Naive thymus-derived CD4-positive, alpha-beta T cell (primary cell): ENCODE measurements around the gene SLC34A1. TPM values are rescaled to one million over a fixed set of nuclear protein-coding genes. Genes with fewer than 3 reads are reported as not detected.

Experiments
- ATAC-seq: fragments of 150-1000 bp; cut with Tn5 transposase; 2 replicates; pipeline ENCODE4 v1.10.0; 2021; ENCODE audit warnings: mild to moderate bottlenecking, moderate library complexity
- CTCF ChIA-PET: fragments of 350-600 bp; sonication (Branson Sonifier 250); formaldehyde crosslinking; loops from one replicate; lab custom pipeline; 2021; ENCODE audit warnings: antibody characterized with exemption; lab: Charles Lee
- POLR2A ChIA-PET: fragments of 350-600 bp; sonication (Branson Sonifier 250); formaldehyde crosslinking; loops from one replicate; lab custom pipeline; 2021; ENCODE audit warnings: antibody characterized with exemption, inconsistent platforms; lab: Charles Lee
- DNase-seq, 9 donors: peaks; one replicate each; pipeline versions ENCODE4 v3.0.0 to v3.0.0-alpha.2; 2020 to 2022; ENCODE audit warnings: mixed read lengths in 1 of 9
- H3K27ac ChIP-seq: one replicate; pipeline ENCODE4 v1.7.0; 2013; ENCODE audit warnings: mild to moderate bottlenecking, low read depth, low read length, moderate library complexity
- H3K27me3 ChIP-seq, 2 donors: one replicate each; pipeline ENCODE4 v1.7.0; 2013; ENCODE audit warnings: low read length in 2 of 2, mild to moderate bottlenecking in 2 of 2, moderate library complexity in 2 of 2; ENCODE audit not compliant: control insufficient read depth in 2 of 2, insufficient read depth in 2 of 2
- H3K36me3 ChIP-seq, 3 experiments: 1 replicate in 2 of 3; 2 replicates in 1 of 3; pipeline ENCODE4 v1.7.0; 2013; ENCODE audit warnings: low read length in 3 of 3, mild to moderate bottlenecking in 3 of 3, moderate library complexity in 1 of 3; ENCODE audit not compliant: insufficient read depth in 3 of 3, control insufficient read depth in 2 of 3
- H3K4me1 ChIP-seq, 2 donors: one replicate each; pipeline ENCODE4 v1.7.0; 2013; ENCODE audit warnings: low read length in 2 of 2, mild to moderate bottlenecking in 2 of 2, moderate library complexity in 1 of 2; ENCODE audit not compliant: control insufficient read depth in 2 of 2, insufficient read depth in 2 of 2
- H3K4me3 ChIP-seq: 2 replicates; pipeline ENCODE4 v1.7.0; 2013; ENCODE audit warnings: mild to moderate bottlenecking, low read length
- H3K9me3 ChIP-seq, 3 experiments: 1 replicate in 2 of 3; 2 replicates in 1 of 3; pipeline ENCODE4 v1.7.0; 2013; ENCODE audit warnings: low read length in 3 of 3; ENCODE audit not compliant: control insufficient read depth in 2 of 3
- H3K27ac Mint-ChIP-seq, 9 donors: one replicate each; pipeline ENCODE4 v1.8.0; 2020 to 2022; ENCODE audit warnings: mixed read lengths in 9 of 9, mild to moderate bottlenecking in 8 of 9, moderate library complexity in 5 of 9, inconsistent platforms in 2 of 9
- H3K27me3 Mint-ChIP-seq, 5 donors: one replicate each; pipeline ENCODE4 v1.8.0; 2021 to 2022; ENCODE audit warnings: mixed read lengths in 5 of 5, mild to moderate bottlenecking in 1 of 5
- H3K36me3 Mint-ChIP-seq, 5 donors: one replicate each; pipeline ENCODE4 v1.8.0; 2020 to 2022; ENCODE audit warnings: mixed read lengths in 5 of 5, mild to moderate bottlenecking in 3 of 5, inconsistent platforms in 1 of 5
- H3K4me1 Mint-ChIP-seq, 7 donors: one replicate each; pipeline ENCODE4 v1.8.0; 2020 to 2022; ENCODE audit warnings: mixed read lengths in 7 of 7, mild to moderate bottlenecking in 3 of 7, inconsistent platforms in 1 of 7
- H3K4me3 Mint-ChIP-seq, 10 donors: one replicate each; pipeline ENCODE4 v1.8.0; 2020 to 2022; ENCODE audit warnings: mild to moderate bottlenecking in 10 of 10, mixed read lengths in 10 of 10, moderate library complexity in 6 of 10, inconsistent platforms in 2 of 10
- H3K9me3 Mint-ChIP-seq, 11 donors: one replicate each; pipeline ENCODE4 v1.8.0; 2020 to 2022; ENCODE audit warnings: mixed read lengths in 11 of 11, mild to moderate bottlenecking in 4 of 11, inconsistent platforms in 1 of 11, moderate library complexity in 1 of 11
- intact Hi-C, 2 donors: fragments of 100-400 bp; cut with micrococcal nuclease; formaldehyde crosslinking; loops; one replicate each; pipeline ENCODE4 v1.15.1; 2023
- polyA plus RNA-seq, 2 donors: library from polyadenylated mRNA; unstranded; fragments of 300-500 nt; fragmentation: Illumina TruSeq; gene quantifications; one replicate each; pipeline ENCODE4 v1.2.3, GENCODE V29; 2021
- total RNA-seq, 6 experiments: library from RNA in 5 of 6; stranded (reverse) in 5 of 6; gene quantifications; 1 replicate in 5 of 6; 2 replicates in 1 of 6; pipeline ENCODE4 v1.2.3 and lab custom pipeline; 2021 to 2026

SLC34A1 gene
- total and polyA plus RNA-seq, 7 experiments from 2014 or later: 0.27 to 0.29 TPM; not detected in 5

GRCh38 chr5:177445052-177445916, 61.0 kb downstream of the SLC34A1 start:
- DNase-seq: peak in 3 of 9 donors; percentile 7 to 71 (median 38)
- Histone ChIP-seq H3K27me3 (no peaks in the 10 kb centered on the region), H3K27ac (peak overlapping the region; percentile 97), H3K4me1 (peaks cover 11 to 38% of the 10 kb centered on the region in 2 donors), H3K4me3 (peak overlapping the region; percentile 64), H3K9me3 (no peaks in the 10 kb centered on the region), H3K36me3 (peaks cover 0 to 31% (median 4%) of the 10 kb centered on the region in 3 experiments)
- intact Hi-C loops: loop anchor here in 1 of 2 donors (1.0 kb wide), 2 partner anchors 9 to 16 kb away; no protein-coding TSS in a partner anchor
- peak; percentile 12 for ATAC-seq
- Mint-ChIP-seq H3K27ac (peak overlapping the region; percentile 88 to 97 (median 92)), H3K36me3 (peaks cover 0 to 5% (median 2%) of the 10 kb centered on the region in 5 donors), H3K27me3 (peaks cover 0 to 10% (median 0%) of the 10 kb centered on the region in 5 donors), H3K4me3 (peak overlapping the region; percentile 77 to 85 (median 82)), H3K4me1 (peaks cover 34 to 55% (median 44%) of the 10 kb centered on the region in 7 donors), H3K9me3 (no peaks in the 10 kb centered on the region)
- POLR2A ChIA-PET: interaction anchor here (0.6 to 23.1 kb wide), 13 partner anchors 8 to 353 kb away, joined by 3 to 804 read pairs (median 5); partner anchors contain the start of genes F12, GRK6, NSD1 and PFN3
- CTCF ChIA-PET: interaction anchor here (0.6 to 8.8 kb wide), 14 partner anchors 9 to 58 kb away, joined by 3 to 105 read pairs (median 5); no protein-coding TSS in a partner anchor

DNA sequence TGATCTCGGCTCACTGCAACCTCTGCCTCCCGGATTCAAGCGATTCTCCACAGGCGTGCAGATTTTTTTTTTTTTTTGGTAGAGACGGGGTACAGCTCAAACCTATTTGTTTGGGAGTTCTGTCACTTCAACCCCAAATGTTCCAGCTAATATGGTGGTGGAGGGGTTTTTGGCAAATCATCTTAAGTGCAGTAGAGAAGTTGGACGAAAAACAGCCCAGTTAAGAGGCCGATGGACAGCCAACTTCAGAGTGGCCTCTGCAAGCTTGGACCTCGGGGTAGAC, 61.6 kb downstream of the SLC34A1 start:
- intact Hi-C loops: loop anchor here (1.0 to 2.0 kb wide), 5 partner anchors 8 to 43 kb away; partner anchors contain the start of gene GRK6 (in 1 of the 2)
- ATAC-seq (no peak), DNase-seq (peak in 1 of 9 donors; percentile 20)
- no peaks in the 10 kb centered on the region for H3K9me3 Mint-ChIP-seq
- Histone ChIP-seq H3K27me3 (no peaks in the 10 kb centered on the region), H3K4me1 (peaks cover 7 to 34% of the 10 kb centered on the region in 2 donors), H3K36me3 (peaks cover 0 to 25% (median 4%) of the 10 kb centered on the region in 3 experiments), H3K9me3 (no peaks in the 10 kb centered on the region), H3K27ac (peak overlapping the region; percentile 97), H3K4me3 (peak overlapping the region; percentile 64)
- ChIA-PET POLR2A (interaction anchor here (0.5 to 23.1 kb wide), 11 partner anchors 8 to 313 kb away, joined by 3 to 804 read pairs (median 6); partner anchors contain the start of genes F12, GRK6, NSD1 and PFN3), CTCF (interaction anchor here (0.7 to 8.8 kb wide), 10 partner anchors 8 to 57 kb away, joined by 3 to 105 read pairs (median 9); no protein-coding TSS in a partner anchor)
- peaks cover 0 to 5% (median 0%) of the 10 kb centered on the region in 5 donors for H3K36me3 Mint-ChIP-seq
- peaks cover 33 to 52% (median 41%) of the 10 kb centered on the region in 7 donors for H3K4me1 Mint-ChIP-seq
- H3K27ac Mint-ChIP-seq: peak overlapping the region; percentile 86 to 97 (median 92)
- H3K27me3 Mint-ChIP-seq: peaks cover 0 to 10% (median 0%) of the 10 kb centered on the region in 5 donors
- peak overlapping the region; percentile 77 to 85 (median 82) for H3K4me3 Mint-ChIP-seq

GRCh38 chr5:177446200-177447065, 62.2 kb downstream of the SLC34A1 start, which contains the start of gene PRR7:
Gene PRR7 (plus strand): TSS chr5:177446814. CDS start chr5:177455068, 8,254 bp downstream.
- intact Hi-C loops: loop anchor here (1.0 to 2.0 kb wide), 4 partner anchors 8 to 44 kb away; partner anchors contain the start of gene GRK6 (in 2 of the 2)
- DNase-seq (peak; percentile 71 to 85 (median 81)), ATAC-seq (peak; percentile 75)
- Histone ChIP-seq H3K27me3 (no peaks in the 10 kb centered on the region), H3K9me3 (no peaks in the 10 kb centered on the region), H3K27ac (peak within 1 kb of the TSS; percentile 97), H3K4me1 (peaks cover 7 to 34% of the 10 kb centered on the region in 2 donors), H3K36me3 (peaks cover 0 to 20% (median 4%) of the 10 kb centered on the region in 3 experiments), H3K4me3 (peak within 1 kb of the TSS; percentile 64)
- H3K9me3 Mint-ChIP-seq: no peaks in the 10 kb centered on the region
- peak within 1 kb of the TSS; percentile 77 to 85 (median 82) for H3K4me3 Mint-ChIP-seq
- peaks cover 31 to 52% (median 41%) of the 10 kb centered on the region in 7 donors for H3K4me1 Mint-ChIP-seq
- H3K27me3 Mint-ChIP-seq: peaks cover 0 to 10% (median 0%) of the 10 kb centered on the region in 5 donors
- H3K27ac Mint-ChIP-seq: peak within 1 kb of the TSS; percentile 86 to 97 (median 92)
- ChIA-PET POLR2A (interaction anchor here (0.5 to 23.1 kb wide), 13 partner anchors 9 to 313 kb away, joined by 3 to 804 read pairs (median 6); partner anchors contain the start of genes F12, GRK6, NSD1 and PFN3), CTCF (interaction anchor here (0.7 to 8.8 kb wide), 10 partner anchors 8 to 57 kb away, joined by 3 to 105 read pairs (median 6); no protein-coding TSS in a partner anchor)
- H3K36me3 Mint-ChIP-seq: peaks cover 0 to 4% (median 0%) of the 10 kb centered on the region in 5 donors

DNA sequence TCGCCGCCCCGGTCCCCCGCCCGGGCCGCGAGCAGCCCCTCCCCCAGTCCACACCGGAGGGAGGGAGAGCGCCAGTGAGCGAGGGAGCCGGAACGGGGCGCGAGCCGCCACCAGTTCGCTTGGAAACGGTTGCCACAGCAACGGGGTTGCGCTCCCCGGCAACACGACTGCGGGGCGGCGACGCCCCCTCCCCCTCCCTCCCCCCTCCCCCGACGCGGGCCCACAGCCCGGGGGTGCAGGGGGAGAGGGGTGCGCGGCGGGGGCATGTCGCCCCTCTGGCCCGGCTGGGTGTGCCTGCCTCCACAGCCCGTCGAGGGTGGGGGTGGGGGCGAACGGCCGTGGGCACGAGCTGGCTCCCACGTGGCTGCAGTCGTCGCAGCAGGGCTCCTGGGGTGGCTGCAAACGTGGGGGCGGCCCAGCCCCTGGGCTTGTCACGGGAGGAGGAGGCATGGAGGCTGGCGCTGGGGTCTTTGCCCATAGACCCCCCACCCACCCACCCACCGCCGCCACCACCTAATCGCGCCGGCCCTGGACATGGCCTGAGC, 62.9 kb downstream of the SLC34A1 start:
- Mint-ChIP-seq H3K4me3 (peak overlapping the region in 6 of 10 donors; percentile 23 to 77 (median 62)), H3K9me3 (no peaks in the 10 kb centered on the region), H3K36me3 (peaks cover 0 to 4% (median 0%) of the 10 kb centered on the region in 5 donors), H3K4me1 (peaks cover 27 to 51% (median 45%) of the 10 kb centered on the region in 7 donors), H3K27ac (peak overlapping the region in 1 of 9 donors; percentile 69), H3K27me3 (peaks cover 0 to 15% (median 0%) of the 10 kb centered on the region in 5 donors)
- Histone ChIP-seq H3K4me1 (peaks cover 7 to 38% of the 10 kb centered on the region in 2 donors), H3K27ac (peak overlapping the region; percentile 97), H3K9me3 (no peaks in the 10 kb centered on the region), H3K36me3 (peaks cover 0 to 13% (median 4%) of the 10 kb centered on the region in 3 experiments), H3K27me3 (no peaks in the 10 kb centered on the region), H3K4me3 (peak overlapping the region; percentile 64)
- ChIA-PET POLR2A (interaction anchor here (1.0 to 23.1 kb wide), 10 partner anchors 7 to 78 kb away, joined by 3 to 804 read pairs (median 8); partner anchors contain the start of genes F12, GRK6 and PFN3), CTCF (interaction anchor here (1.3 to 8.8 kb wide), 8 partner anchors 8 to 78 kb away, joined by 3 to 105 read pairs (median 6); no protein-coding TSS in a partner anchor)
- intact Hi-C loops: loop anchor here (1.0 to 2.0 kb wide), 3 partner anchors 21 to 44 kb away; partner anchors contain the start of gene GRK6 (in 1 of the 2)
- ATAC-seq (peak; percentile 67), DNase-seq (peak; percentile 69 to 89 (median 80))

DNA sequence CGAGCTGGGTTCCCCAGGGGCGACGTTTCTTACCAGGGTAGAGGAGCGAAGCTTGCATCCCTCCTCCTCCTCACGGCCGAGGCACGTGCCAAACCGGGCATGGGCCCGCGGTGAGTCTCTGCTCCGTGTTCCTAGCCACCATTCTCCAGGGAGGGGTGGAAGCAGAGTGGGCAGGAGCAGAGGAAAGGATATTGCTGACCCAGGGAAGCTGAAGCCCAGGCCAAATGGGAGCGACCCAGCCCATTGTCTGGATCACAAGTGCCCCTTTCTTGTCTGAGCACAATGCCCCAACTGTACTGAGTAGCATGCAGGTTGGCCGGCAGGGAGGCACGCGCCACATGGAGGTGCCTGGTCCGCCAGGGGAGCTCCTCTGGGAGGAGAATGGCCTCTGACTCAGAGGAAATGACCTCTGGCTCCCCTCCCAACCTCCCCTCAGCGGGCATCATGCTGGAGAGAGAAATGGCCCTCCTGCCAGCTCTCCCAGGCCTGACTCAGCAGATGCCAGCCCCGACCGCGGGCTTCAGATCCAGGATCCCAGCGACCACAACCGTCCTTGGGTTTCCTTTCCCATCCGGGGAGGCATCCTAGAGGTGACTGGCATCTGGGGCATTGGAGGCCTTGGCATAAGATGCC, 63.5 kb downstream of the SLC34A1 start:
- Mint-ChIP-seq H3K36me3 (no peaks in the 10 kb centered on the region), H3K27ac (peak overlapping the region in 8 of 9 donors; percentile 49 to 88 (median 83)), H3K4me3 (peak overlapping the region; percentile 50 to 85 (median 72)), H3K27me3 (peaks cover 0 to 19% (median 0%) of the 10 kb centered on the region in 5 donors), H3K9me3 (peaks cover 0 to under 1% (median 0%) of the 10 kb centered on the region in 11 donors), H3K4me1 (peaks cover 24 to 48% (median 43%) of the 10 kb centered on the region in 7 donors)
- POLR2A ChIA-PET: interaction anchor here (1.2 to 23.1 kb wide), 9 partner anchors 8 to 79 kb away, joined by 3 to 804 read pairs (median 11); partner anchors contain the start of genes F12, GRK6 and PFN3
- ATAC-seq (peak; percentile 0), DNase-seq (peak in 2 of 9 donors; percentile 35 to 44)
- peak overlapping the region; percentile 68 for H3K27ac ChIP-seq
- intact Hi-C loops: loop anchor here (1.0 to 2.0 kb wide), 3 partner anchors 21 to 45 kb away; partner anchors contain the start of gene GRK6 (in 1 of the 2)
- H3K9me3 ChIP-seq: no peaks in the 10 kb centered on the region
- no peaks in the 10 kb centered on the region for H3K27me3 ChIP-seq
- CTCF ChIA-PET: interaction anchor here (0.6 to 8.8 kb wide), 8 partner anchors 8 to 79 kb away, joined by 3 to 105 read pairs (median 4); no protein-coding TSS in a partner anchor
- H3K4me1 ChIP-seq: peaks cover 7 to 38% of the 10 kb centered on the region in 2 donors
- H3K4me3 ChIP-seq: no peak overlapping the region
- H3K36me3 ChIP-seq: peaks cover 0 to 7% (median 4%) of the 10 kb centered on the region in 3 experiments
